ACC112 (cell line): ENCODE data around the gene SRPK3.

Experiments used
- H2AFZ ChIP-seq: fragments of 200-600 bp; sonication (generic); one replicate; pipeline ENCODE4 v1.6.0; 2017; ENCODE audit warnings: antibody characterized with exemption, low read length; ENCODE audit not compliant: unreplicated experiment
- H3K27ac ChIP-seq: fragments of 200-600 bp; sonication (generic); 2 replicates; pipeline ENCODE4 v1.5.1; 2014; ENCODE audit warnings: low read depth, mild to moderate bottlenecking, antibody characterized with exemption, low read length, moderate library complexity
- H3K27me3 ChIP-seq: fragments of 200-600 bp; sonication (generic); 2 replicates; pipeline ENCODE4 v1.6.1; 2014; ENCODE audit warnings: mild to moderate bottlenecking, antibody characterized with exemption, low read length, moderate library complexity, mixed read lengths; ENCODE audit not compliant: insufficient read depth
- H3K36me3 ChIP-seq: fragments of 200-600 bp; sonication (generic); 2 replicates; pipeline ENCODE4 v1.6.1; 2016; ENCODE audit warnings: mild to moderate bottlenecking, antibody characterized with exemption, low read length, moderate library complexity, mixed read lengths; ENCODE audit not compliant: insufficient read depth
- H3K4me1 ChIP-seq: fragments of 200-600 bp; sonication (generic); one replicate; pipeline ENCODE4 v1.6.1; 2016; ENCODE audit warnings: low read length, mixed read lengths; ENCODE audit not compliant: insufficient read depth, unreplicated experiment, control insufficient read depth
- H3K4me3 ChIP-seq: fragments of 200-600 bp; sonication (generic); 2 replicates; pipeline ENCODE4 v1.5.1; 2014; ENCODE audit warnings: mild to moderate bottlenecking, low read depth, low read length
- H3K79me2 ChIP-seq: fragments of 200-600 bp; sonication (generic); one replicate; pipeline ENCODE4 v1.6.0; 2016; ENCODE audit warnings: low read length; ENCODE audit not compliant: control insufficient read depth, unreplicated experiment, insufficient read depth

The SRPK3 gene

DNA sequence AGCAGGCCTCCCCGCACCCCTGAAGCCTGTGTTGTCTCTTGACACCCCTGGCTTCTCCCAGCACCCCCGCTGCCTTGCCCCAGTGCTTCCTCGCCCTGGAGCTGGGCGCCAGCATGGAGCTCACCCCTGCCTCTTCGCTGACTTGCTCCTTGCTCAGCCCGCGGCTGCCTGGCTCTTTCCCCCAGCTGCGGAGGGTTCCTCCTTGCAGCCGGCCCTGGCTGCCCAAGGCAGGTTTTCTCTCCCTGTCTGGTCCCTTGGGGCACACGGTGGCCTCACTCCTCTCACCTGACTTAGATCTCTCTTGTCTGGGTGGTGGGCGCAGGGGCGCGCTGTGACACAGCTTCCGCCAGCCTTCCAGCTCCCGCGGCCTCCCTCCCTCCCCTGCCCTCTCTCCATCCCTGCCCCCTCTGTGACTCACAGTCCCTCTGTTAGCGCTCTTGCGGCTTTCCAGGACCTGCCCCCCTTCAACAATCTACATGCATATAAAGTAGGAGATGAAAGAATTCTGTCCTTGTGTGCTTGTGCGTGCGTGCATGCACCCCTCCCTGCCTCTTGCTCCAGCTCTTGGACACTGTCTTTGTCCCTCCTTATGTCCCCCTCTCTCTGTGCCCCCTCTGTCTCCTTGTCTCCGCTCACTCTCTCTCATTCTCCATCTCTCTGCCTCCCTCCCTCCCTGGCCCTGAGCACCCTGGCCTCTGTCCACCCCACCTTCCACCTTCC is 14.6 kb upstream of the SRPK3 start:
- Histone ChIP-seq H3K27ac (peak overlapping the region; percentile 16; the same call in 1 of the 2 replicates), H3K36me3 (no peaks in the 10 kb centered on the region), H3K4me1 (no peaks in the 10 kb centered on the region), H3K79me2 (peaks cover 4% of the 10 kb centered on the region), H3K4me3 (peak overlapping the region; percentile 74), H2AFZ (no peak overlapping the region), H3K27me3 (no peaks in the 10 kb centered on the region)

DNA sequence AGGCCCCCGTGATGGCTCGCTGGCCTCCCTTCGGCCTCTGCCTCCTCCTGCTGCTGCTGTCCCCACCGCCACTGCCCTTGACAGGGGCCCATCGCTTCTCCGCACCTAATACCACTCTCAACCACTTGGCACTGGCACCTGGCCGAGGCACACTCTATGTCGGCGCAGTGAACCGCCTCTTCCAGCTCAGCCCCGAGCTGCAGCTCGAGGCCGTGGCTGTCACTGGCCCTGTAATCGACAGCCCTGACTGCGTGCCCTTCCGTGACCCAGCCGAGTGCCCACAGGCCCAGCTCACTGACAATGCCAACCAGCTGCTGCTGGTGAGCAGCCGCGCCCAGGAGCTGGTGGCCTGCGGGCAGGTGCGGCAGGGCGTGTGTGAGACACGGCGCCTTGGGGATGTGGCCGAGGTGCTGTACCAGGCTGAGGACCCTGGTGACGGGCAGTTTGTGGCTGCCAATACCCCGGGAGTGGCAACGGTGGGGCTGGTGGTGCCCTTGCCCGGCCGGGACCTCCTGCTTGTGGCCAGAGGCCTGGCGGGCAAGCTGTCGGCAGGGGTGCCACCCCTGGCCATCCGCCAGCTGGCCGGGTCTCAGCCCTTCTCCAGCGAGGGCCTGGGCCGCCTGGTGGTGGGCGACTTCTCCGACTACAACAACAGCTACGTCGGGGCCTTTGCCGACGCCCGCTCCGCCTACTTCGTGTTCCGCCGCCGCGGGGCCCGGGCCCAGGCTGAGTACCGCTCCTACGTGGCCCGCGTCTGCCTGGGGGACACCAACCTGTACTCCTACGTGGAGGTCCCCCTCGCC is 13.8 kb upstream of the SRPK3 start:
- H3K4me1 ChIP-seq, result no peaks in the 10 kb centered on the region
- no peak overlapping the region for H3K4me3 ChIP-seq
- no peak overlapping the region for H2AFZ ChIP-seq
- peaks cover 4% of the 10 kb centered on the region for H3K79me2 ChIP-seq
- H3K36me3 ChIP-seq, result no peaks in the 10 kb centered on the region
- H3K27ac ChIP-seq, result no peak overlapping the region
- H3K27me3 ChIP-seq, result no peaks in the 10 kb centered on the region

DNA sequence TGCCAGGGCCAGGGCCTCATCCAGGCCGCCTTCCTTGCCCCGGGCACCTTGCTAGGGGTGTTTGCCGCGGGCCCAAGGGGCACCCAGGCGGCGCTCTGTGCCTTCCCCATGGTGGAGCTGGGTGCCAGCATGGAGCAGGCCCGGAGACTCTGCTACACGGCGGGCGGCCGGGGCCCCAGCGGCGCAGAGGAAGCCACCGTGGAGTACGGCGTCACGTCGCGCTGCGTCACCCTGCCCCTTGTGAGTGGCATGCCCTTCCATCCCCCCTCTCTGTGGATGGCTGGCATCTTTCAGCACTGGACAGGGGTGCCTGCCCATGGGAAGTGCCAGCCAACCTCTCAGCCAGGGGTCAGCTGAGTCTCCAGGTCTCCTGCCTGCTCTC is 13.2 kb upstream of the SRPK3 start:
- no peak overlapping the region for H3K4me3 ChIP-seq
- no peaks in the 10 kb centered on the region for H3K4me1 ChIP-seq
- no peak overlapping the region for H2AFZ ChIP-seq
- peaks cover 4% of the 10 kb centered on the region for H3K79me2 ChIP-seq
- no peak overlapping the region for H3K27ac ChIP-seq
- H3K27me3 ChIP-seq, result no peaks in the 10 kb centered on the region
- no peaks in the 10 kb centered on the region for H3K36me3 ChIP-seq

- Histone ChIP-seq H3K79me2 (peaks cover 4% of the 10 kb centered on the region), H3K4me3 (no peak overlapping the region), H3K27me3 (no peaks in the 10 kb centered on the region), H3K4me1 (no peaks in the 10 kb centered on the region), H3K36me3 (no peaks in the 10 kb centered on the region), H3K27ac (no peak overlapping the region), H2AFZ (no peak overlapping the region)
Measured at GRCh38 chrX:153768311-153769157, 12.3 kb upstream of the SRPK3 start.

- Histone ChIP-seq H3K4me1 (no peaks in the 10 kb centered on the region), H3K4me3 (no peak overlapping the region), H3K27me3 (no peaks in the 10 kb centered on the region), H2AFZ (no peak overlapping the region), H3K27ac (no peak overlapping the region), H3K79me2 (peaks cover 4% of the 10 kb centered on the region), H3K36me3 (no peaks in the 10 kb centered on the region)
Measured at GRCh38 chrX:153769158-153769864, 11.5 kb upstream of the SRPK3 start.

- Histone ChIP-seq H3K4me3 (no peak overlapping the region), H3K36me3 (no peaks in the 10 kb centered on the region), H2AFZ (no peak overlapping the region), H3K4me1 (no peaks in the 10 kb centered on the region), H3K79me2 (peaks cover 2% of the 10 kb centered on the region), H3K27me3 (no peaks in the 10 kb centered on the region), H3K27ac (no peak overlapping the region)
Measured at GRCh38 chrX:153769865-153770600, 10.8 kb upstream of the SRPK3 start.

DNA sequence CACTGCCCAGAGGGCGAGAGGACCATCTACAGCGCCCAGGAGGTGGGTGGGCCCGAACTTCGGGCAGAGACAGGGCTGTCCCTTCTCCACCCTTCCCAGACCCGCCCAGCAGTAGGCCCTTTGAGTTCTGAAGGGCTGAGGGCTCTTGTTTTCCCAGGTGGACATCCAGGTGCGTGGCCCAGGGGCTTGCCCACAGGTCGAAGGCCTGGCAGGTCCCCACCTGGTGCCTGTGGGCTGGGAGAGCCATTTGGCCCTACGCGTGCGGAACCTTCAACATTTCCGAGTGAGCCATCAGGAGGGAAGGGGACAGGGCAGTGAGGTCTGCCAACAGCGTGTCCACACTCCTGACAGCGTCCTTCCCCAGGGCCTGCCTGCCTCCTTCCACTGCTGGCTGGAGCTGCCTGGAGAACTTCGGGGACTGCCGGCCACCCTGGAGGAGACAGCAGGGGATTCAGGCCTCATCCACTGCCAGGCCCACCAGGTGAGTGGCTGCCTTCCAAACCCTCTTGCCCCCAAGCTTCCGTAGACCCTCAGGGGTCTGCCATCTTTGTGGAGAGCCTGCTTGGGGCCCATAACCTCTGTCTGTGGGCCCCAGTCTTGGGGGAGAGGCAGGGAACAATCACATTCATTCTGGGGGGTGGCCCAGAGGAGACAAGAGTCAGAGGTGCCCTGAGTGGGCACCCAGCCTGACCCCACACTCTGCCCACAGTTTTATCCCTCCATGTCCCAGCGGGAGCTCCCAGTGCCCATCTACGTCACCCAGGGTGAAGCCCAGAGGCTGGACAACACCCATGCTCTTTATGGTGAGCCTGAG is 10.0 kb upstream of the SRPK3 start:
- no peaks in the 10 kb centered on the region for H3K27me3 ChIP-seq
- H3K79me2 ChIP-seq, result no peaks in the 10 kb centered on the region
- H2AFZ ChIP-seq, result no peak overlapping the region
- H3K4me1 ChIP-seq, result no peaks in the 10 kb centered on the region
- no peak overlapping the region for H3K27ac ChIP-seq
- H3K36me3 ChIP-seq, result no peaks in the 10 kb centered on the region
- H3K4me3 ChIP-seq, result no peak overlapping the region

- no peaks in the 10 kb centered on the region for H3K36me3 ChIP-seq
- no peaks in the 10 kb centered on the region for H3K4me1 ChIP-seq
- H3K4me3 ChIP-seq, result no peak overlapping the region
- H3K27me3 ChIP-seq, result no peaks in the 10 kb centered on the region
- H2AFZ ChIP-seq, result no peak overlapping the region
- H3K79me2 ChIP-seq, result no peaks in the 10 kb centered on the region
- no peak overlapping the region for H3K27ac ChIP-seq
Measured at GRCh38 chrX:153771415-153772315, 9.2 kb upstream of the SRPK3 start.
